HG02943 (cell line): ENCODE results near the gene ST6GALNAC1.

ENCODE experiments used
- ATAC-seq: cut with Tn5 transposase; IDR thresholded peaks from one replicate; pipeline ENCODE4 v1.9.1; 2021; ENCODE audit warnings: mild to moderate bottlenecking, low read depth, moderate library complexity; ENCODE audit not compliant: unreplicated experiment

ST6GALNAC1 gene

GRCh38 chr17:76585033-76585648 is 58.4 kb downstream of the ST6GALNAC1 start:
- no peak for ATAC-seq

- no peak for ATAC-seq
These were observed 59.0 kb downstream of the ST6GALNAC1 start for GRCh38 chr17:76584427-76585032.

GRCh38 chr17:76582660-76583059 is 60.9 kb downstream of the ST6GALNAC1 start:
- no peak for ATAC-seq

GRCh38 chr17:76581515-76581914 is 62.0 kb downstream of the ST6GALNAC1 start:
- no peak for ATAC-seq

- ATAC-seq: no peak
These were observed 64.3 kb downstream of the ST6GALNAC1 start for GRCh38 chr17:76579281-76579680.

GRCh38 chr17:76578376-76578775 is 65.2 kb downstream of the ST6GALNAC1 start:
- ATAC-seq: no peak

GRCh38 chr17:76577876-76578275 is 65.7 kb downstream of the ST6GALNAC1 start:
- ATAC-seq: no peak

- ATAC-seq: no peak
These were observed 67.4 kb downstream of the ST6GALNAC1 start for GRCh38 chr17:76576189-76576588.

GRCh38 chr17:76575570-76575969 is 68.0 kb downstream of the ST6GALNAC1 start:
- ATAC-seq: no peak
